HG02852 (cell line): ENCODE data around the gene SYNGR3.
"Not testable (repeated sequence)": the region's sequence is repeated elsewhere in the genome, so short reads cannot be mapped to it uniquely, and the experiment has no call there.

Experiments used
- ATAC-seq: cut with Tn5 transposase; IDR thresholded peaks from one replicate; pipeline ENCODE4 v1.9.1; 2021; ENCODE audit warnings: mild to moderate bottlenecking, moderate library complexity; ENCODE audit not compliant: unreplicated experiment

The SYNGR3 gene

DNA sequence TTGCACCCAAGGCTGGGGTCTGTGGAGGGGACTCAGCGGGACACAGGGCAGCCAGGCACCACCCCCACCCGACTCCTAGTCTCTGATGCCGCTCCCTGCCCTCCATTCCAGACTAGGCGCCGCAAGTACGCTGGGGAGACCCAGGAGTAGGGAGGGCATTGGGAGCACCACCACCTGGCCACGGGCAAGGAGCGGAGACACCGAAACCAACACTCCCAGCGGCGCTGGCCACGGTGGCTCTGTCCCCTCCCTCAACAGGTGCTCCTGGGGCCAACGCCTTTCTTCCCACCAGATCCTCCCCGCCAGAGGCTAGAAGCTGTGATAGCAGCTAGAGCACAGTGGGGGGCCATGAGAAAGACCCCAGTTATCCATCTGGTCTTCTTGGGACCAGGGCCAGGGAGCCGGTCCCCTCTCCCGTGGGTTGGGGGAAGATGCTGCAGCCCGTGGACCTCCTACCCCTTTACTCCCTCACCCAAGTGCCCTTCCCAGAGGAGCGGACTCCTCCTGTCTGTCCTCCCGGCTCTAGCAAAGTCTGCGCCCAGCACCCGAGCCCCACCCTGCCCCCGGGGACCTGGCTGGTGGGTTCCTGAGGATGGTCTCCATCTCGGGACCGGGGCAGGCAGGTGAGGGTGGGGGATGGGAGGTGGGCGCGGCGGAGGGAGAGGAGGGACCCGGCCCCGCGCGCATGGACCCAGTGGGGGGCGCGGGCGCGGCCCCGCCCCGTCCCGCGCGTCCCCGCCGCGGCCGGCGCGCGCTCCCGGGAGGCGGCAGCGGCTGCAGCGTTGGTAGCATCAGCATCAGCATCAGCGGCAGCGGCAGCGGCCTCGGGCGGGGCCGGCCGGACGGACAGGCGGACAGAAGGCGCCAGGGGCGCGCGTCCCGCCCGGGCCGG is at the start of gene SYNGR3:
Gene SYNGR3, plus strand, starts transcription at position 762 of the 892 bp plus-strand sequence. CDS start 133 bp downstream, outside the sequence.
- no peak for ATAC-seq

DNA sequence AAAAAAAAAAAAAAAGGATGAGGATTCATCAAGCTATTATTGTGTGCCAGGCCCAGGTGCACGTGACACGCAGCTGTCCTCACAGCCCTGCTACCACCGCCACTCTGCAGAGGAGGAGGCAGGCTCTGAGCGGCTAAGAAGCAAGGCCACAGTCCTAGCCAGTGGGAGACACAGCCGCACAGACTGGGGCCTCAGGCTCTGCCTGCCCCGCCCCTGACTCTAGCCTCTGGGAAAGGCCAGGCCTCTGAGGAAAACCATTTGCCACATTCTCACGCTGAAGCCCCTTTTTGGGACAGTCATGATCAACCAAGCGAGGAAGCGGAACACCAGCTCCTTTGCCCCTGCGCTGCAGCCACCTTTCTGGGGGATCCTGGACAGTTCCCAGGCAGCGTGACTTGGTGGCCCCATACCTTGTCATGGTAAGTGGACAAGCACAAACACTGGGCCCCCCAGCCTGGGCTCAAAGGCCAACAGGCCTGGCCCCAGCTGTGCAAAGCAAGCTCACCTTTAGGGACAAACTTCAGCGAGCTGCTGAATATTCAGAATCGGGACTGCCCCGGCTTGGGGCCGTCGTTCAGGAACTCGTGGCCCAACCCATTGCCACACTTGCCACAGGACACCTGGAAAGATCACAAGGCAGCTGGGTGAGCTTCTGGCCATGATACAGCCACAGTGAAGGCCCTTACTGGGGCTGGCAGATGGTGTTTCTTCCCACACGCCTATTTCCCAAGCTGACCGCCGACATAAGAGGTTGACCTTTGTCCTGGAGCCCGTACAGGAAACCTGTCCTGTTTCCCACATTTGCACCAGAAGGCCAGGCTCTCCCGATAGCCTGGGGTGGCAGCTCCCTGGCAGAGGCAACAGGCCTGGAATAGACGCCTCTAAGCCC is 49.3 kb upstream of the SYNGR3 start:
- ATAC-seq: no peak

DNA sequence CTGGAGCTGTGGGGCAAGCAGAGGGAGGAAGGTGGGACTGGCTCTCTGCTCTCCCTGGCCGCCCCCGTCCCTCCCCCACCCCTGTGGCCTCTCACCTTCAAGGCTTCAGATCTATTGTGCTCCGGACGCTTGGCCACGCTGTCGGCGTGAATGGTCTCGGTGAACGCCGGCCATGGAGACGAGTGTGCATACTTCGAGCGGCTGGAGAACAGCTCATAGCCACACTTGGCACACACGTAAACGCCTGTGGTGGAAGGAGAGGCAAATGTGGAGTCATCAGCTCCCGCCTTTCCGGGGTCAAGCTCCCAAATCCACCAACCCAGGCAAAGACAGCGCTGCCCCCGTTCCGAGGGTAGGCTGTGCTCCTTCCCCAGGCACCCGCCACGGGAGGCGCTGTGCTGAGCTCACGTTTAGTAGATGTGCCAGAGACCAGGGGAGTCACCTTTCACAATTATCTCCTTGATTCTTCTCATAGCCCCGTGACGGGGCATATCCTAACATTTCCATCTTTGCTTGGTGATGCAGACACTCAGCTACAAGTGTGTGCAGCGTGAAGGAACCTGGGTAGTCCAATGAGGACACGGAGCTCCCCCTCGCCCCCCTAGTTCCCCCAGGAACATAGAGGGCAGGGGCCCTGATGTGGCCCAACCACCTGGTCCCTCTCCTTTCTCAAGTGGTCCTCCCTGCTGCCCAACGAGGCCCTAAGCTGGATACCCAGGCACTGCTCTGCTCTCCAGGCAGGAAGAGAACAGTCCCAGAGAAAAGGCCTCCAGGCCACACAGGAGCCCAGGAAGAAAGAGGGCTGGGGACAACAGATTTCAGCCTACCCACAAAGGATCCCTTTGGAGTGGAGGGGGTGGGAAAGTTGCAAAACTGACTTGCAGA is 48.4 kb upstream of the SYNGR3 start:
- ATAC-seq: no peak

- ATAC-seq: no peak
Measured at GRCh38 chr16:1942047-1942809, 47.5 kb upstream of the SYNGR3 start.

DNA sequence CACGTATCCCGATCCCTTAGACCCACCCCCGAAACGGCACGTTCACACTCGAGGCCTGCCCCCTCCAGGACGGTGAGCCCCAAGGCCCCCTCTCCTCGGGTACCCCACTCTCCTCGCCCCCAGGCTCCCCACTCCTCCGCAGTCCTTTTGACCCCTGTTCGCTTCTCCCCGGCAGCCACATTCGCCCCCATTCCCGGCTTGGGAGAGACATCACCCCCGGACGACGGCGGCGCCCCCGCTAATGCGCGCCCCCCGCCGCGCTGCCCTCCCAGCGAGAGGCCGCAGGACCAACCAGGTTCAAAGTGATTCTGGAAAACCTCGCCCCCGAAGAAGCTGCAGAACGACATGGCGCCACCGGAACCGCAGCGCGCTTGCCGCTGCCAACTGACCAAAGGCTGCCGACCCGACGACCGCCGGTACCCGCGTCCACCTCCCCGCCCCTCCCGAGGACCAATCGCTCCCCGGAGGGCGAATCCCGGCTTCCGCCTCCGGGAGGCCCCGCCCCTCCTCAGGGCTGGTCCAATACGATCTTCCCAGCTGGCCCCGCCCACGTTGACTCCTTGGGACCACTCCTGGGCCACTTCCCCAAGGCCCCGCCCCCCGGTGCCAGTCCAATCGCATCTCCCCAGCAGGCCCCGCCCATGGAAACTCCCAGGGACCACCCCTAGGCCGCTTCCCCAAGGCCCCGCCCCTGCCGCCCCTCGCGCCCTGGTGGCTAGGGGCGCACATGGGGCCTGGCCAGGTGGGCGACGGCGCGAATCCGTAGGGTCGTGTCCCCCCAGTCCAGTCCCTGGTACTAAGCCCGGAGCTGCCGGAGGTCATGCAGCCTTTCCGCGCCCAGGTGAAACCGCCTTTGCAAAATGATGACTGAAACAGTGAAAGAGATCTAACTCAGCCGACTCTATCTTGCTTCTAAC is 46.7 kb upstream of the SYNGR3 start, which contains the start of gene MSRB1:
Gene MSRB1, minus strand, starts transcription at position 390 of the 917 bp plus-strand sequence. Its CDS starts 43 bp downstream, at position 347.
- ATAC-seq: peak; percentile 92

DNA sequence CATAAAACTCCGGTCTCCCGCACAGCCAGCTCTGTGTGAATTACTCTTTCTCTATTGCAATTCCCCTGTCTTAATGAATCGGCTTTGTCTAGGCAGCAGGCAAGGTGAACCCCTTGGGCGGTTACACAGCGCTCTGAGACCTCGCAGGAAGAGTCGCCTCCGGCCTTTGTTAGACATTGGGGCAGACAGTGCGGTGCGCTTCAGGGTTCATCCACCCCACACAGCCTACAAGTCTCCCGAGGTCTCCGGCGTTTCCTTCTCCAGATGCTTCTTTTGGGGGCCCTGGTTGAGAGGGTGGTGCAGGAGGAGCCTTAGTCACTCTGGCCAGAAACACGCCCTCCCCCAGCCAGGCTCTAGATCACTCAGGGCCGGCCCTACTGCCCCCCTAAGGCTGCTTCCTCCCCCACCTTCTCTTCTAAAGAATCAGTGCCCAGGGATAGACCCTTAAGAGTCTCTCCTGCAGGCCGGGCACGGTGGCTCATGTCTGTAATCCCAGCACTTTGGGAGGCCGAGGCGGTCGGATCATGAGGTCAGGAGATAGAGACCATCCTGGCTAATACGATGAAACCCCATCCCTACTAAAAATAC is 45.1 kb upstream of the SYNGR3 start:
- ATAC-seq: no peak

- no peak for ATAC-seq
Measured at GRCh38 chr16:1945559-1946391, 44.0 kb upstream of the SYNGR3 start.

GRCh38 chr16:1946495-1947368 is 43.0 kb upstream of the SYNGR3 start:
- no peak for ATAC-seq

DNA sequence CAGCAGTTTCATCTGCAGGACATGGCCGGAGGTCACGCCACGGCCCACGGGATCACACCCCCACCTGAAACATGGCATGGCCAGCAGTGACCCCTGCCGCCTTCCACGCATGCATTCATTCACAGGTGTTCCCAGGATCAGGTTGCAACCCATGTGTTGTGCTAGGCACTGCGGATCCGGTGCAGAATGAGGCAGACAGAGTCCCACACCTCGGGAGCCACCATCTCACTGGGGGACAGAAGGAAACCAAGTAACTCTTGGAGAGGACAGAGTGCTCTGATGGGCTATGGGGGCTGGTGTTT is 42.5 kb upstream of the SYNGR3 start:
- no peak for ATAC-seq

- no peak for ATAC-seq
Measured at GRCh38 chr16:1949507-1949906, 40.3 kb upstream of the SYNGR3 start.

- ATAC-seq: no peak
Measured at GRCh38 chr16:1950047-1950446, 39.7 kb upstream of the SYNGR3 start.

- ATAC-seq: no peak
Measured at GRCh38 chr16:1950559-1950958, 39.2 kb upstream of the SYNGR3 start.

DNA sequence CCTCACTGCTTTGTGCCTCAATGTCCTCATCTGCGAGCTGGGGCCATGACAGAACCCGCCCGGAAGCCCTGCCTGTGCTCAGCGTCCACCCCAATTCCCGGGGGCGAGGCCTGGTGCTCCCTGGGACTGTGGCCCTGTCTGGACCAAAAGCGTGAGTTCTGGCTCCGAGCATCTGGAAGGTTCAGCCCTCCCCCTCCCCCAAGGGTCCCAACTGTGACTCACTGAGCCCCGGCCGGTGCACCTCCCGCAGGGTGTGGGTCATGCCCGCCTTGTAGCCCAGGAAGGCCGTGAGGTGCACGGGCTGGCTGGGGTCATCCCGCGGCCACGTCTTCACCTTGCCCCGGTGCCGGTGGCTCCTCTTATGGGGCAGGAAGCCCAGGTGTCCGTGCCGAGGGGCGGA is 36.0 kb upstream of the SYNGR3 start:
- no peak for ATAC-seq

- not testable (repeated sequence) for ATAC-seq
Measured at GRCh38 chr16:1957434-1958142, 32.2 kb upstream of the SYNGR3 start.

- not testable (repeated sequence) for ATAC-seq
Measured at GRCh38 chr16:1958143-1958491, 31.7 kb upstream of the SYNGR3 start.

DNA sequence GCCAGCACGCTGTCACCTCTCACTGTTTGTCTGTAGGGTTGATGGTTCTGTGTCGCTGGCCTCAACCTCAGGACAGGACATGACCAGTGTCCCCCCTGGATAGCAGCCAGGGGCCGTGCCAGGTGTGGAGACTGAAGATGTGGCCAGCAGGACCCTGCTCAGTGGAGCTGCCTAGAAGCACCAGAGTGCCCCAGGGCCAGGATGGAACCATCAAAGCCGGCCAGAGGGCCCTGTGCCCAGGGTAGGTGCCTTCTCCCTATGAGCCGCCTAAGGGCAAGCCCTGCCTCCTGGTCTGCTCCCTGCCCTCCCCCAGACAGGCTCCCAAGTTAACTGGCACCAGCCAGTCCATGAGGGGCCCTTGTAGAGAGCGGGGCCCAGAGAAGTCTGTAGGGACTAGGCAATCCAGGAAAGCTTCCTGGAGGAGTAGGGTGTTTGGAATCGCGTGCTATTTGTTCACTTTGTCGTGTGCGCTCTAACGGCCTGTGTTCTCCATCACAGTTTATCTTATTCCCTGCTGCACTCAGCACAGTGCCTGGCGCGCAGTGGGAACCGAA is 31.0 kb upstream of the SYNGR3 start:
- ATAC-seq: no peak
